Testis (tissue), 3 donors: Measurements from ENCODE around the gene LRGUK. TPM values are rescaled to one million over a fixed set of nuclear protein-coding genes. Genes with fewer than 3 reads are reported as not detected.

Experiments used
- DNase-seq: peaks from one replicate; pipeline ENCODE4 v3.0.0-alpha.2; 2019
- H3K27ac ChIP-seq, 2 donors: fragments of 200-600 bp; sonication (generic); one replicate each; pipeline ENCODE4 v1.5.1; 2019
- H3K27me3 ChIP-seq: fragments of 200-600 bp; sonication (generic); one replicate; pipeline ENCODE4 v1.5.1; 2019
- H3K36me3 ChIP-seq: fragments of 200-600 bp; sonication (generic); one replicate; pipeline ENCODE4 v1.5.1; 2017; ENCODE audit warnings: low read depth; ENCODE audit errors: missing control alignments
- H3K4me1 ChIP-seq: fragments of 200-600 bp; sonication (generic); one replicate; pipeline ENCODE4 v1.5.1; 2019
- H3K4me3 ChIP-seq, 2 donors: fragments of 200-600 bp; sonication (generic); one replicate each; pipeline ENCODE4 v1.5.1; 2017 to 2019
- H3K9me3 ChIP-seq: fragments of 200-600 bp; sonication (generic); one replicate; pipeline ENCODE4 v1.5.1; 2017
- CTCF ChIP-seq, 3 experiments: fragments of 450-650 bp in 2 of 3; fragments of 200-600 bp in 1 of 3; sonication (generic) in 1 of 3; IDR thresholded peaks; one replicate each; pipeline ENCODE4 v1.5.1; 2016 to 2019; ENCODE audit warnings: antibody characterized with exemption in 3 of 3, mild to moderate bottlenecking in 2 of 3, moderate library complexity in 1 of 3
- POLR2A ChIP-seq: fragments of 450-650 bp; IDR thresholded peaks from one replicate; pipeline ENCODE4 v1.6.1; 2017; ENCODE audit warnings: antibody characterized with exemption, mild to moderate bottlenecking, moderate library complexity
- WGBS, 2 donors: methylation state at CpG; one replicate each; pipeline ENCODE4 v1.1.5; 2018; 5-methylcytosine and 5-hydroxymethylcytosine counted together
- intact Hi-C: fragments of 100-400 bp; cut with DNase I; formaldehyde crosslinking; loops from one replicate; pipeline ENCODE4 v1.15.1; 2023; ENCODE audit warnings: low total_unique reads
- polyA plus RNA-seq: library from polyadenylated mRNA; stranded (reverse); fragments of 350-450 nt; fragmentation: Illumina TruSeq; extraction: RNeasy Lipid Tissue Mini Kit (QIAGEN cat#74804); gene quantifications from one replicate; pipeline ENCODE4 v1.2.3, GENCODE V29; 2014; ENCODE audit warnings: low read depth, low replicate concordance; ENCODE audit not compliant: insufficient read depth
- total RNA-seq, 2 donors: library from RNA; depleted of rRNA; stranded (reverse); fragments of >200 nt; gene quantifications; one replicate each; pipeline ENCODE4 v1.2.3, GENCODE V29; 2016

Gene LRGUK
- total and polyA plus RNA-seq, 3 donors from 2014 or later: 9.4 to 16.1 (median 13.0) TPM

GRCh38 chr7:134308548-134308947, 181.4 kb downstream of the LRGUK start:
- WGBS, 2 donors: 88 to 93% methylated on average over 4 of the region's 4 CpGs
- no peak for TF ChIP-seq POLR2A
- TF ChIP-seq CTCF (IDR thresholded peaks at IDR 0.05): no peak
- no peak overlapping the region for H3K27ac ChIP-seq
- no peaks in the 10 kb centered on the region for H3K27me3 ChIP-seq
- H3K4me3 ChIP-seq: no peak overlapping the region
- intact Hi-C loops: no loop called here
- DNase-seq: no peak
- H3K36me3 ChIP-seq: no peaks in the 10 kb centered on the region
- no peaks in the 10 kb centered on the region for H3K9me3 ChIP-seq
- H3K4me1 ChIP-seq: no peaks in the 10 kb centered on the region

GRCh38 chr7:134311807-134312206, 184.7 kb downstream of the LRGUK start:
- intact Hi-C loops: no loop called here
- Histone ChIP-seq H3K27ac (no peak overlapping the region), H3K4me1 (no peaks in the 10 kb centered on the region), H3K9me3 (no peaks in the 10 kb centered on the region), H3K36me3 (no peaks in the 10 kb centered on the region), H3K27me3 (no peaks in the 10 kb centered on the region), H3K4me3 (no peak overlapping the region)
- no peak for DNase-seq
- WGBS, 2 donors: 96 to 98% methylated on average over 4 of the region's 4 CpGs
- TF ChIP-seq POLR2A: no peak
- no peak for TF ChIP-seq CTCF (IDR thresholded peaks at IDR 0.05)

- DNase-seq: no peak
- Histone ChIP-seq H3K36me3 (no peaks in the 10 kb centered on the region), H3K9me3 (no peaks in the 10 kb centered on the region), H3K27me3 (no peaks in the 10 kb centered on the region), H3K4me1 (no peaks in the 10 kb centered on the region), H3K27ac (no peak overlapping the region), H3K4me3 (no peak overlapping the region)
- WGBS, 2 donors: 81 to 86% methylated on average over 6 of the region's 6 CpGs
- TF ChIP-seq POLR2A: no peak
- TF ChIP-seq CTCF (IDR thresholded peaks at IDR 0.05): no peak
- intact Hi-C loops: no loop called here
Measured at GRCh38 chr7:134312717-134313116, 185.6 kb downstream of the LRGUK start.

GRCh38 chr7:134313543-134313942, 186.4 kb downstream of the LRGUK start:
- H3K9me3 ChIP-seq: no peaks in the 10 kb centered on the region
- no peaks in the 10 kb centered on the region for H3K27me3 ChIP-seq
- no peak overlapping the region for H3K27ac ChIP-seq
- TF ChIP-seq POLR2A (no peak), CTCF (IDR thresholded peaks at IDR 0.05) (no peak)
- WGBS, 2 donors: 86% methylated on average over 1 of the region's 1 CpG
- DNase-seq: no peak
- intact Hi-C loops: no loop called here
- H3K36me3 ChIP-seq: no peaks in the 10 kb centered on the region
- H3K4me3 ChIP-seq: no peak overlapping the region
- no peaks in the 10 kb centered on the region for H3K4me1 ChIP-seq

Other genes with a start within 250 kb of the LRGUK start
- 10 to 100 TPM; 13.9 to 15.7 TPM for gene SLC35B4, start 189.6 kb downstream of the LRGUK start, total RNA-seq
- 11.0 TPM for gene SLC35B4, start 189.6 kb downstream of the LRGUK start, polyA plus RNA-seq